GM19351 (cell line): Measurements from ENCODE around the gene GRXCR1.

Source experiments
- ATAC-seq: cut with Tn5 transposase; IDR thresholded peaks from one replicate; pipeline ENCODE4 v1.9.1; 2021; ENCODE audit warnings: mild to moderate bottlenecking, moderate library complexity; ENCODE audit not compliant: unreplicated experiment

The GRXCR1 gene

GRCh38 chr4:42925921-42926320, 33.4 kb downstream of the GRXCR1 start:
- no peak for ATAC-seq

GRCh38 chr4:42927946-42928345, 35.4 kb downstream of the GRXCR1 start:
- no peak for ATAC-seq

- no peak for ATAC-seq
Observed at GRCh38 chr4:42928582-42928981, 36.1 kb downstream of the GRXCR1 start.

- ATAC-seq, result no peak
Observed at GRCh38 chr4:42942216-42942615, 49.7 kb downstream of the GRXCR1 start.

- no peak for ATAC-seq
Observed at GRCh38 chr4:42945874-42946273, 53.4 kb downstream of the GRXCR1 start.

- ATAC-seq, result no peak
Observed at GRCh38 chr4:42953321-42953720, 60.8 kb downstream of the GRXCR1 start.

GRCh38 chr4:42954963-42955669, 62.6 kb downstream of the GRXCR1 start:
- no peak for ATAC-seq

- ATAC-seq, result no peak
Observed at GRCh38 chr4:42955746-42956505, 63.4 kb downstream of the GRXCR1 start.

- ATAC-seq, result no peak
Observed at GRCh38 chr4:42965326-42965725, 72.8 kb downstream of the GRXCR1 start.

- no peak for ATAC-seq
Observed at GRCh38 chr4:42985976-42986375, 93.5 kb downstream of the GRXCR1 start.

- ATAC-seq, result peak; percentile 94
Observed at GRCh38 chr4:42995343-42995944, 102.9 kb downstream of the GRXCR1 start.

GRCh38 chr4:43008793-43009192, 116.3 kb downstream of the GRXCR1 start:
- ATAC-seq, result no peak

- ATAC-seq, result no peak
Observed at GRCh38 chr4:43014256-43014655, 121.7 kb downstream of the GRXCR1 start.

- no peak for ATAC-seq
Observed at GRCh38 chr4:43041632-43042031, 149.1 kb downstream of the GRXCR1 start.

GRCh38 chr4:43047058-43047457, 154.5 kb downstream of the GRXCR1 start:
- no peak for ATAC-seq

- no peak for ATAC-seq
Observed at GRCh38 chr4:43048570-43048969, 156.1 kb downstream of the GRXCR1 start.

GRCh38 chr4:43049326-43049725, 156.8 kb downstream of the GRXCR1 start:
- ATAC-seq, result no peak

- no peak for ATAC-seq
Observed at GRCh38 chr4:43066415-43066814, 173.9 kb downstream of the GRXCR1 start.

GRCh38 chr4:43071069-43071468, 178.6 kb downstream of the GRXCR1 start:
- no peak for ATAC-seq
